Activated gamma-delta T cell (primary cell): Measurements from ENCODE around the gene FMNL3.
"Not testable (repeated sequence)": the region's sequence is repeated elsewhere in the genome, so short reads cannot be mapped to it uniquely, and the experiment has no call there.

Experiments
- DNase-seq: peaks from one replicate; lab custom pipeline; 2025; lab: John Stamatoyannopoulos, UW
- total RNA-seq, 2 donors: gene quantifications; one replicate each; lab custom pipeline; 2026; lab: John Stamatoyannopoulos, UW

The FMNL3 gene
- 113 to 147 reads per million in 2 donors for total RNA-seq

DNA sequence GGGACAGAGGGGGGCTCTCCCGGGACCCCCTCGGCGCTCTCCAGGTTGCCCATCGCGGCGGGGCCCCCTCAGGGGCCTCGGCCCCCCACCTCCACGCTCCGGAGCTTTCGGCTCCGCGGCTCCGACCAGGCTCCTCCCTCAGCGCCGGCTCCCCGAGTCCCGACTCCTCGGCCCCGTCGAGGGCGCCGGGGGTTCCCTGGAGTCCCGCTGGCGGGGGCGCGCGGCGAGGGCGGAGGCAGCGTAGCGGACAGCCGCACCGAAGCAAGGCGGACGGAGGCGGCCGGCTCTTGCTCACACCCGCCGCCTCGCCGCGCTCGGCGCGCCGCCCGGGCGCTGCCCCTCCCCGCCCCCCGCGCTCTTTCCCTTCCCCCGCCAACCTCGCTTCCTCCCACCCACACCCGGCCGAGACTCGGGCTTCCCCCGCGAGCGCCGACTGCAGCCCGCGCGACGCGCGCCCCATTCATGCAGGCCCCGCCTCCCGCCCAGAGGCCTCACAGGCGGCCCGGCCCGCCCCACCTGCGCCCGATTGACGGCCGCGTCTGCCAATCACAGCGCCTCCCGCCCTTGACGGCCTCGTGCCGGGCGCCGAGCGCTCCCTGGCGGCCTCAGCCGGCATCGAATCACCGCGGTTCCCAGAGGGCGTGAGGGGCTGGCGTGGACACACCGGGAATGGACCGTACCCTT is at the start of gene FMNL3:
TSS of gene FMNL3 (minus strand) at position 278 of the 684 bp plus-strand sequence. CDS start at position 53, 225 bp downstream.
- DNase-seq, result peak; percentile 99

- DNase-seq, result no peak
These were observed 43.8 kb upstream of the FMNL3 start for GRCh38 chr12:49750996-49751393.

GRCh38 chr12:49750027-49750995 is 43.1 kb upstream of the FMNL3 start:
- no peak for DNase-seq

DNA sequence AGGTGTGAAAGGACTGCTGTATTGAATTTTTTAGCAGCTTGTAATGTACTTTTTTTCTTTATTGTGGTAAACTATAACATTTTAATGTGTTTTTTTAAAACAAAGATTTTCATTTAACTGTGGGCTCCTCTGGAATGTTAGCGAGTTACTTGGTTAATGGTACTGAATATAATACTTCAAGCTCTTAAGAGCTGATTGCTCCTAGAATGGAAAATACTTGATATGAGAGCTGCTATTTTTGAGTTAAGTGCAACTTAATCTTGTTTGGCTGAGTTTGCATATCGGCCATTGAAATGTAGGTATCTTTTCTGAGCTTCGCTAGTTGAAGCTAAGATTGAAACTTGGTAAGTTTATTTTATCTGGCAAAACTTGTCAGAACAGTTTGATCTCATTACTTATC is 41.6 kb upstream of the FMNL3 start:
- no peak for DNase-seq

DNA sequence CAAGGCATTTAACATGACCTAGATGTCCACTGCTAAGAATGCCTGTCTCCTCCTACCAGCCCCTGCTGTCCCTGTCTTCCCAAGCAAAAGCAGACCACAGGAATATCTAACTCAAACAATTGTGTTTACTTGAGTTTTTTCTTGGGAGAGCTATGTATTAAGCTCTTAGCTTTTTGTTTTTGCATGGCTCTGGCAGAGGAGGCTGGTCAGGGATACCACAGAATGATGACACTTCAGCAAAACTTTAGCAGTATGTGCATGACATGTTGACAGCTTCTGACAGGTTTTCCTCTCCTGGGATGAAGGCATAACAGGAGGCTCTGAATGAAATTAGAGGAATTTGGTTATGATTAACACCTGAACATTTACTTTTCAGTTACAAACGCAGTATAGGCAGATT is 41.1 kb upstream of the FMNL3 start:
- no peak for DNase-seq

DNA sequence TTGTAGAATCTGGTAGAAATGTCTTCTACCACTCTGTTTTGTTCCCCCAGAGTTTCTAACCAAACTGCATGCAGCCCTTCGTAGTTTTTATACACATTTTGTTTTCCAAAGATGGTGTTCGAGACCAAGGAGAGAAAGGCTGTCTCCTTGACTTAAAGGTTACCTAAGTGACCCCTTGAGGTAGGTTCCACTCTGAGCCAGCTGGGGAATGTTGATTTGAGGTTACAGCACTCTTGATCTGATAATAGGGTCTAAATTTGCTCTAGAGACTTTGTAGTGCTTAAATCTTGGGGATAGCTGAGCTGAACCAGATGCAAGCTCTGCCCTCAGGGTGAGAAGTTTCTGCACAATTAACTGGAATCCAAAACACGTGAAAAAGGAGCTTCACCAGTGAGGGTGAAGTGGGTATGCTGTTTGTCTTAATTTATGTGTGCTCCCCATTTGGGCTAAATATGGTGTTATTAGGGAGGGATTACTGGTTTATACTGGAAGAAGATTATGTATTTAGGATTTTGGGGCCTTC is 37.2 kb upstream of the FMNL3 start:
- DNase-seq, result no peak

- DNase-seq, result peak; percentile 73
These were observed 34.8 kb upstream of the FMNL3 start for GRCh38 chr12:49741882-49742620.

- peak; percentile 78 for DNase-seq
These were observed 34.0 kb upstream of the FMNL3 start, which contains the start of gene TMBIM6 for GRCh38 chr12:49740930-49741881. TSS of gene TMBIM6 (plus strand) at chr12:49741557. CDS start at chr12:49752494, 10,937 bp downstream.

DNA sequence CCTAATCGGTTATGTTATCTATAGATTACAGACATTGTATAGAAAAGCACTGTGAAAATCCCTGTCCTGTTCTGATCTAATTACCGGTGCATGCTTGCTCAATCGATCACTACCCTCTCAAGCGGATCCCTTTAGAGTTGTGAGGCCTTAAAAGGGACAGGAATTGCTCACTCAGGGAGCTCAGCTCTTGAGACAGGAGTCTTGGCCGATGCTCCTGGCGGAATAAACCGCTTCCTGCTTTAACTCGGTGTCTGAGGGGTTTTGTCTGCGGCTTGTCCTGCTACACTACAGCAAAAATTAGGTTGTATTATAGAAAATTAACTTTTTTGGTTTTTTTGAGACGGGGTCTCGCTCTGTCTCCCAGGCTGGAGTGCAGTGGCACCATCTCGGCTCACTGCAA is 33.1 kb upstream of the FMNL3 start:
- DNase-seq, result not testable (repeated sequence)

DNA sequence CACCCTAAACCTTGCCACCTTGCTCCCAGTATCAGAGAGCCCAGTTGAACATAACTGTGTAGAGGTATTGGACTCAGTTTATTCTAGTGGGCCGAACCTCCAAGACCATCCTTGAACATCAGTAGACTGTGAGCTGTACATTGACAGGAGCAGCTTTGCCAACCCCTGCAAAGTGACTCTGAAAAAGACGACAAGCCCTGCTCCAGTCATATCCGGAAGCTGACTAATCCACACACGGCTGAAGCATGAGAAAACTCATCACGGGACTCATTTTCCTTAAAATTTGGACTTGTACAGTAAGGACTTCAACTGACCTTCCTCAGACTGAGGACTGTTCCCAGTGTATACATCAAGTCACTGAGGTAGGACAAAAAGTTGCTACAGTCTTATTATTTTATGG is 31.5 kb upstream of the FMNL3 start:
- DNase-seq, result not testable (repeated sequence)

- not testable (repeated sequence) for DNase-seq
These were observed 27.7 kb upstream of the FMNL3 start for GRCh38 chr12:49734900-49735299.

- no peak for DNase-seq
These were observed 26.2 kb upstream of the FMNL3 start for GRCh38 chr12:49733219-49734017.

- no peak for DNase-seq
These were observed 23.4 kb upstream of the FMNL3 start for GRCh38 chr12:49730568-49731101.

DNA sequence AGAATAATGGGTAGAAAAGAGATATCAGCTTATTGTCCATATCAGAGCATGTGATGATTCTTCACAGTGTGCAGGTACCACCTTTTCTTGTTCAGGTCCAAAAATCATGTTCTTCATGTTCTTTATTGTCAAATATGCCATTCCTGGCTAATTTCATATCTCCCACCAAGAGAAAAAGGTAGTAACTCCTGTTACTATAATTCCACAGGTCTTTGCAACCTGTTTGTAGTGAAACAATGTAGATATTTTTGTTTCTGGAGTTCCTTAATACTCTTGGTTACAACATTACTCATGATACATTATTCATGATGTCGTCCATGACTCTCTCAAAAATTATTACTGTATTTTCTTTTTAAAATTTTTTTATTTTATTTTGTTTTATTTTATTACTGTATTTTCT is 22.8 kb upstream of the FMNL3 start:
- DNase-seq, result no peak

GRCh38 chr12:49728446-49728845 is 21.2 kb upstream of the FMNL3 start:
- no peak for DNase-seq

- DNase-seq, result not testable (repeated sequence)
These were observed 14.2 kb upstream of the FMNL3 start for GRCh38 chr12:49721355-49721754.

GRCh38 chr12:49720214-49720613 is 13.0 kb upstream of the FMNL3 start:
- DNase-seq, result no peak

DNA sequence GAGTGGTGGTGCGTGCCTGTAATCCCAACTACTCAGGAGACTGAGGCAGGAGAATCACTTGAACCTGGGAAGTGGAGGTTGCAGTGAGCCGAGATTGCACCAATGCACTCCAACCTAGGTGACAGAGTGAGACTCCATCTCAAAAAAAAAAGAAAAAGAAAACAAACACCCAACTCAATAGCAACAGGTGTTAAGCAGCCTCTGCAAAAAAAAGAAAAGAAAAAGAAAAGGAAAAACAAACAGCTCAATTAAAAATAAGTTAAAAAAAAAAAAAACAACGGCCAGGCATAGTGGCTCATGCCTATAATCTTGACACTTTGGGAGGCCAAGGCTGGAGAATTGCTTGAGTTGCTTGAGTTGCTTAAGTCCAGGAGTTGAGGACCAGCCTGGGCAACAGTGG is 10.6 kb upstream of the FMNL3 start:
- not testable (repeated sequence) for DNase-seq

DNA sequence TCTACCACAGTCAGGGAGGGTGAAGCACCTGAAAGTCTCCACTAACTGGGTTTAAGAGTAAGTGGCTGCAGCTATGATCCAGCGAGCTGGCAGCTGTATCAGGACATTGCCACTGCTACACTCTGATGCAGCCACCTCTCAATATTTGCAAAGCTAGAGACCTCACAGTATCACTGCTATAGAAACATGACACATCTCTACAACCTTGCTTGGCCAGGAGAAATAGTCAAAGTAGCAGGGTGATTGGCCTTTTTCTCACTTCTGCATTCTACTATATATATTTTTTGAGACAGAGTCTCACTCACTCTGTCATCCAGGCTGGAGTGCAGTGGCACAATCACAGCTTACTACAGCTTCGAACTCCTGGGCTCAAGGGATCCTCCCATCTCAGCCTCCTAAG is 9.3 kb upstream of the FMNL3 start:
- no peak for DNase-seq
